ENCODE data around the gene PDCD10.

PDCD10 gene

DNA sequence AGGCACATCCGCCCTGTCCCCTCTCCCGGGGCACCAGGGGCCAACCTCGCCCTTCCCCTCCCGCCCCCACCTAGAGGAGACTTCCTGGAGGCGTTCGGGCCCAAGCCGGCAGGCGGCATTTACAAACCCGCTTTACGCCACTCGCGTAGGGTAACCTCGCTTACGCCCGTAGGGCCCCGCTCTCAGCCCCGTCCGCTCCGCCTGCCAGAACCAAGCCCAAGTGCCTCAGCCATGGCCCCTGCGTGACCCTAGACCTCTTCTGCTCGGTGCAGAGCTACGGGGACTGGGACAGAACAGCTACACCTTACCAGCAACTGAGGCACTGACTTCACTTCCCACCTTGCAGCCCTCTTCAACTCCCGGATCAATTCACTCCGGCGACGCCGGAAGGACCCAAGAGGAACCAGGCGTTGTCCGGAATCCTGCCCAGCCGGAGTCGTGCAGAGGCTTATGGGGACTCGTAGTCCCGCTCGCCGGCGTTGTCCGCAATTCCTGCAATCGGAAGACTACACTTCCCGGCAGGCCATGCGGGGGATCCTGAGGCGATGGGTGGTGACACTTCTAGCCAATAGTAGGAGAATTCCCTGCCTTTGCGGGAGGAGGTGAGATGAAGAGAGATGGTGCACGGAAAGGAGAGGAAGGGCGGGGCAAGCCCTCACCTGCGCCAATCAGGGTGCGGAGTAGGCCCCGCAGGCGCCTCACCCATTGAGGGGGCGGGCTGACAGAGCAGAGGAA is at the start of gene PDCD10:
Gene PDCD10 (minus strand): TSS at position 395 of the 735 bp plus-strand sequence. CDS start 14,735 bp downstream, outside the sequence.
- peak; percentile 81 for DNase-seq (ENCODE audit: low spot score)
- in situ Hi-C loops (cut with MboI; ENCODE audit: low pct_unique_long_range_greater_than_20kb, low sequenced_read_pairs, unreplicated experiment): no loop called here
- TF ChIP-seq, protein P1, sequence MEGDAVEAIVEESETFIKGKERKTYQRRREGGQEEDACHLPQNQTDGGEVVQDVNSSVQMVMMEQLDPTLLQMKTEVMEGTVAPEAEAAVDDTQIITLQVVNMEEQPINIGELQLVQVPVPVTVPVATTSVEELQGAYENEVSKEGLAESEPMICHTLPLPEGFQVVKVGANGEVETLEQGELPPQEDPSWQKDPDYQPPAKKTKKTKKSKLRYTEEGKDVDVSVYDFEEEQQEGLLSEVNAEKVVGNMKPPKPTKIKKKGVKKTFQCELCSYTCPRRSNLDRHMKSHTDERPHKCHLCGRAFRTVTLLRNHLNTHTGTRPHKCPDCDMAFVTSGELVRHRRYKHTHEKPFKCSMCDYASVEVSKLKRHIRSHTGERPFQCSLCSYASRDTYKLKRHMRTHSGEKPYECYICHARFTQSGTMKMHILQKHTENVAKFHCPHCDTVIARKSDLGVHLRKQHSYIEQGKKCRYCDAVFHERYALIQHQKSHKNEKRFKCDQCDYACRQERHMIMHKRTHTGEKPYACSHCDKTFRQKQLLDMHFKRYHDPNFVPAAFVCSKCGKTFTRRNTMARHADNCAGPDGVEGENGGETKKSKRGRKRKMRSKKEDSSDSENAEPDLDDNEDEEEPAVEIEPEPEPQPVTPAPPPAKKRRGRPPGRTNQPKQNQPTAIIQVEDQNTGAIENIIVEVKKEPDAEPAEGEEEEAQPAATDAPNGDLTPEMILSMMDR (IDR thresholded peaks at IDR 0.05; ENCODE audit: extremely low read depth, insufficient read depth, missing control alignments): no peak

- DNase-seq (ENCODE audit: low spot score): no peak
These were observed 49.1 kb upstream of the PDCD10 start for GRCh38 chr3:167783781-167784180.

DNA sequence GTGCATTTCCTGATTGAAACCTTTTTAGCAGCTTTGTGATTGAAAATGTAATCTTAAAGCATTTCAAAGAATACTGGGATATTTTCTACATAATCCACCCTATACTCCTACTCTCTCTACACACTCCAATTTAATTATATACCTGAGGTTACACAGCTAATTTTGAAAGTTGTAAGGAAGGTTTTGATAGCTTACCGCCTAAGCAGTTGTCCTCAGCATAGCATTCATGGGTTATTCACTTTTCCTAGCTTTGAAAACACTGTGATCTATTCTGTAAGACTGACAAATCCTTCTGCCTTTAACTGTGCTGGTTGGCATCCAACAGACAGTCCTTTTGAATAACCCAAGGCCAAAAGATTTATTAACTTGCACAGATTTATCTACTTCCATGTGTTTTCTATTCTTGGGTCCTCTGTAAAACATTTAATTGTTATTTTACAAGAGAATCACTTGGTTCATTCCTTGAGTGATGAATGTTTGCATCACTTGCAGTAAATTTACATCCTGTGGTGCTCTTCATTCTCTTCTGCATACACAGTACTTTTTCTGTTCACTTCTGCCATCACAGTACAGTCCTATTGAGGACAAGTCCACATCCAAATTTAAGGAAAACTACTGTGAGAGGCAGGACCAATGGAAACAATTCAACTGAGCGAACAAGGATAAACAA is 45.7 kb upstream of the PDCD10 start:
- no peak for DNase-seq (ENCODE audit: low spot score)
- in situ Hi-C loops (cut with MboI; ENCODE audit: low pct_unique_long_range_greater_than_20kb, low sequenced_read_pairs, unreplicated experiment): no loop called here

More at GRCh38 chr3:167783781-167784180, 49.1 kb upstream of the PDCD10 start:
- in situ Hi-C loops (cut with MboI; ENCODE audit: low pct_unique_long_range_greater_than_20kb, low sequenced_read_pairs, unreplicated experiment): no loop called here
- TF ChIP-seq, protein P1 (IDR thresholded peaks at IDR 0.05; ENCODE audit: extremely low read depth, insufficient read depth, missing control alignments): no peak

DNA sequence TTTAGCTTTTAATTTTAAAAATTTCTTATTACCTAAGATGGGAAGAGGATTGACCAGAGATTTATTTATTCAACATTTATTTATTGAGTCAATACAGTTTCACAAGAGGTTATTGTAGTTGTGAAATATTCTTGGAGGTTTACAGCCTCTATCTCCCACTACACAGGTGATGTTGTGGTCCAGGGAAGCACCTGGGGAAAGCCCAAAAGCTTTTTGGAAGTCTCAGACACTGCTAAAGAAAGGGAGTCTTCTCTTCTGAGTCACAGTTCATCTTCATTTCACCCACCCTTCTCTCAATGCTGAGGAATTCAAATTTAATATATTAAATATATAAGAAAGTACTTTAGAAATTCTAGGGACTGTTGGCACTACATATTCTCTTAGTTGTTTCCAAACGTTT is 42.7 kb upstream of the PDCD10 start:
- no peak for DNase-seq (ENCODE audit: low spot score)
- TF ChIP-seq, protein P1 (IDR thresholded peaks at IDR 0.05; ENCODE audit: extremely low read depth, insufficient read depth, missing control alignments): no peak
- in situ Hi-C loops (cut with MboI; ENCODE audit: low pct_unique_long_range_greater_than_20kb, low sequenced_read_pairs, unreplicated experiment): no loop called here

More for the DNA sequence above, 45.7 kb upstream of the PDCD10 start:
- TF ChIP-seq, protein P1 (IDR thresholded peaks at IDR 0.05; ENCODE audit: extremely low read depth, insufficient read depth, missing control alignments): no peak

DNA sequence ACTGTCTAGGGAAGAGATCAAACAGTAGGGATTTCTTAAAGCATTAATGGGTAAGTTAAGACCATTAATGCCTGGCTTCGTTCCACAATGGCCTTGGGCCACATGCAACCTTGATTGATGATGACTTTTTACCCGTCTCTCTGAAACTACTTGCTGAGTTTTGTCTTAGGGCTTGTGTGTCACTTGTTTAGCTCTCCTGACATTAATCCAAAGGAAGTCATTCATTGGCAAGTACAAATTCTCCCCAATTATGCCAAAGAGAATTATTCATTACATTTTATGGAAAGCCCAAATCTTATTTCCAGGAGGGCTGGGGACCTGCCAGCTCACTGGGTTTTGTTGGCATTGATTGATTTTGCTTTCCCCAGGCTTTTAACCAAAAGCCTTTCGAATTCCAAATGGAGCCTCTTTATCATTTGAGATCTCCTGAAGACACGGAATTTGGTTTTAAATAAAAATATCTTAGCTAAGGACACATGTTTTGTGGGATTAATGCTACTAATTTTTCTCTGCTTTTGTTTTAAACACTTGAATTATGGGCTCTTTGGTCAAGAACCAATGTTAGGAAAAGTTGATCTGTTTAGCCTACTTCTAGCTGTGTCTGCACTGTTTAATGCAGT is 41.5 kb upstream of the PDCD10 start:
- TF ChIP-seq, protein P1 (IDR thresholded peaks at IDR 0.05; ENCODE audit: extremely low read depth, insufficient read depth, missing control alignments): no peak
- in situ Hi-C loops (cut with MboI; ENCODE audit: low pct_unique_long_range_greater_than_20kb, low sequenced_read_pairs, unreplicated experiment): no loop called here
- no peak for DNase-seq (ENCODE audit: low spot score)

DNA sequence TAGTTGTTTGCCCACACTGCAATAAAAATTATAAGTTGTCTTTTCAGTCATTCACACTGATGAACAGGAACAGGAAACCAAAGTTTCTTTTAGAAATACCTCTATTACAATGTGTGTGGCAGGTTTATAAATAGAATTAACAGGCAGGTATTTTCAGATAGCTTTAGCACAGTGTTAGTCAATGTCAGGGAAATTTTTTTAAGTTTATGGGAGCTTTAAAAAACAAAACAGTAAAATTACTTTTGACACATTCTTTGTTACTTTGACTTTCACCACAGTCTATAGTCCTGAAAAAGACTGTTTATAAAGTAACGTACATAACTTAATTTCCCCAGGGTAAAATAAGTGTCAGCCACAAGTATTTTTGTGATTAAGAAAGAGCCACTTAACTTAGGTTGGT is 38.9 kb upstream of the PDCD10 start:
- TF ChIP-seq, protein P1 (IDR thresholded peaks at IDR 0.05; ENCODE audit: extremely low read depth, insufficient read depth, missing control alignments): no peak
- in situ Hi-C loops (cut with MboI; ENCODE audit: low pct_unique_long_range_greater_than_20kb, low sequenced_read_pairs, unreplicated experiment): no loop called here
- DNase-seq (ENCODE audit: low spot score): peak; percentile 26
